Endothelial cell of umbilical vein (primary cell): Measurements from ENCODE around the gene SLC44A3. TPM values are rescaled to one million over a fixed set of nuclear protein-coding genes. Genes with fewer than 3 reads are reported as not detected.

ENCODE experiments used
- BruUV-seq: library from RNA; stranded (reverse); fragments of 400-500 nt; replicated peaks from 2 replicates; lab custom pipeline; 2021; lab: Mats Ljungman, UMichigan
- CTCF ChIA-PET: fragments of 300-600, 350-600 bp; sonication (Branson Sonifier 250); formaldehyde crosslinking; loops from one replicate; lab custom pipeline; 2021; ENCODE audit warnings: antibody characterized with exemption, inconsistent platforms; lab: Charles Lee
- POLR2A ChIA-PET: fragments of 300-600, 350-600 bp; sonication (Branson Sonifier 250); formaldehyde crosslinking; loops from one replicate; lab custom pipeline; 2021; ENCODE audit warnings: antibody characterized with exemption, inconsistent platforms; lab: Charles Lee
- DNase-seq: peaks from one replicate; pipeline ENCODE4 v3.0.0-alpha.2; 2011; ENCODE audit warnings: low read depth, low spot score
- FAIRE-seq: peaks from 2 replicates; lab custom pipeline; 2011; peaks lifted over from hg19 to GRCh38; lab: Jason Lieb, UNC
- H2AFZ ChIP-seq: 2 replicates; pipeline ENCODE4 v1.6.0; 2012; ENCODE audit warnings: low read depth, low read length, control low read depth, inconsistent platforms
- H3K27ac ChIP-seq: 2 replicates; pipeline ENCODE4 v1.5.1; 2011; ENCODE audit warnings: low read depth, mild to moderate bottlenecking, control low read depth, low read length, moderate library complexity; ENCODE audit not compliant: insufficient read depth
- H3K27me3 ChIP-seq, 2 experiments: 2 replicates each; pipeline versions ENCODE4 v1.6.0 to v1.6.1; 2011; ENCODE audit warnings: low read length in 2 of 2, mixed read lengths in 1 of 2; ENCODE audit not compliant: control insufficient read depth in 2 of 2, insufficient read depth in 2 of 2
- H3K36me3 ChIP-seq, 2 experiments: 2 replicates in 1 of 2; 3 replicates in 1 of 2; pipeline ENCODE4 v1.5.1; 2011; ENCODE audit warnings: low read length in 2 of 2, mild to moderate bottlenecking in 1 of 2, moderate library complexity in 1 of 2; ENCODE audit not compliant: control insufficient read depth in 2 of 2, insufficient read depth in 2 of 2; ENCODE audit errors: extremely low read depth in 1 of 2
- H3K4me1 ChIP-seq: 3 replicates; pipeline ENCODE4 v1.5.1; 2011; ENCODE audit warnings: mild to moderate bottlenecking, low read length; ENCODE audit not compliant: control insufficient read depth, insufficient read depth; ENCODE audit errors: extremely low read depth
- H3K4me2 ChIP-seq: 2 replicates; pipeline ENCODE4 v1.6.1; 2011; ENCODE audit warnings: low read length, control low read depth, mixed read lengths; ENCODE audit not compliant: insufficient read depth
- H3K4me3 ChIP-seq, 3 experiments: fragments of 200-600 bp in 1 of 3; sonication (generic), shearing (Covaris generic) in 1 of 3; replicated peaks in 1 of 3; 2 replicates each; pipeline ENCODE4 v1.5.1; 2011 to 2016; ENCODE audit warnings: control low read depth in 3 of 3, low read length in 3 of 3, mild to moderate bottlenecking in 2 of 3, inconsistent platforms in 1 of 3, low read depth in 1 of 3, moderate library complexity in 1 of 3; ENCODE audit not compliant: insufficient read depth in 1 of 3
- H3K79me2 ChIP-seq: 2 replicates; pipeline ENCODE4 v1.6.0; 2012; ENCODE audit warnings: low read length, inconsistent platforms; ENCODE audit not compliant: control insufficient read depth, insufficient read depth
- H3K9ac ChIP-seq: replicated peaks from 2 replicates; pipeline ENCODE3; 2011; ENCODE audit warnings: low read length, control low read depth; ENCODE audit not compliant: insufficient read depth; ENCODE audit errors: extremely low read depth
- H3K9me1 ChIP-seq: replicated peaks from 3 replicates; pipeline ENCODE4 v1.6.0; 2011; ENCODE audit warnings: mild to moderate bottlenecking, low read length; ENCODE audit not compliant: control insufficient read depth, insufficient read depth; ENCODE audit errors: extremely low read depth
- H3K9me3 ChIP-seq: replicated peaks from 2 replicates; pipeline ENCODE4 v1.5.1; 2012; ENCODE audit warnings: low read length, inconsistent platforms; ENCODE audit not compliant: control insufficient read depth, insufficient read depth
- H4K20me1 ChIP-seq: replicated peaks from 2 replicates; pipeline ENCODE3; 2011; ENCODE audit warnings: mild to moderate bottlenecking, low read length; ENCODE audit not compliant: control insufficient read depth, insufficient read depth; ENCODE audit errors: extremely low read depth
- CTCF ChIP-seq, 2 donors: IDR thresholded peaks; 1 replicate in 1 of 2; 2 replicates in 1 of 2; pipeline ENCODE4 v1.5.1; 2011; ENCODE audit warnings: low read length in 2 of 2, mild to moderate bottlenecking in 2 of 2, moderate library complexity in 2 of 2, control low read depth in 1 of 2, inconsistent platforms in 1 of 2, low read depth in 1 of 2; ENCODE audit not compliant: insufficient read depth in 1 of 2; ENCODE audit errors: extremely low read depth in 1 of 2
- GATA2 ChIP-seq: IDR thresholded peaks from 2 replicates; pipeline ENCODE4 v1.7.0; 2011; ENCODE audit warnings: low read depth, mild to moderate bottlenecking, moderate library complexity, mixed read lengths, low read length; ENCODE audit not compliant: insufficient read length, insufficient read depth
- POLR2A ChIP-seq: IDR thresholded peaks from 2 replicates; pipeline ENCODE4 v1.6.1; 2012; ENCODE audit warnings: low read depth, mild to moderate bottlenecking, control low read depth, low read length
- POLR2AphosphoS5 ChIP-seq: IDR thresholded peaks from 2 replicates; pipeline ENCODE4 v1.6.1; 2012; ENCODE audit warnings: low read depth, mild to moderate bottlenecking, control low read depth, low read length, moderate library complexity; ENCODE audit not compliant: insufficient read depth
- dilution Hi-C: fragments of 300-500 bp; cut with MboI; formaldehyde crosslinking; loops from one replicate; pipeline ENCODE4 v1.15.0; 2019; ENCODE audit warnings: low sequenced_read_pairs; ENCODE audit not compliant: extremely low pct_ligation_motif_present
- intact Hi-C: fragments of 100-400 bp; cut with micrococcal nuclease; formaldehyde crosslinking; loops from one replicate; pipeline ENCODE4 v1.10.0; 2022
- polyA plus RNA-seq, 4 experiments: library from polyadenylated mRNA; depleted of rRNA in 3 of 4; stranded (reverse) in 3 of 4; unstranded in 1 of 4; fragments of >200 nt; gene quantifications; 2 replicates each; pipeline versions ENCODE4 v1.2.1 to v1.2.3, GENCODE V29; 2011 to 2012; ENCODE audit warnings: missing spikeins in 1 of 4
- total RNA-seq: library from RNA; stranded (reverse); gene quantifications from 2 replicates; pipeline ENCODE4 v1.2.3, GENCODE V29; 2021
- TF ChIP-seq, protein P1 (sequence below): IDR thresholded peaks from 2 replicates; pipeline ENCODE4 v1.6.1; 2011; ENCODE audit not compliant: insufficient read depth, insufficient read length

Gene SLC44A3
- total and polyA plus RNA-seq, 2 donors (not counting 3 experiments of a cell fraction or from before 2014, with no cell fraction given): 0.29 to 0.42 TPM

- DNase-seq (no peak), FAIRE-seq (no peak)
- Histone ChIP-seq H2AFZ (no peak overlapping the region), H3K27me3 (no peaks in the 10 kb centered on the region), H3K4me2 (no peak overlapping the region), H3K4me3 (no peak overlapping the region), H3K9me3 (no peaks in the 10 kb centered on the region), H3K4me1 (peaks cover 3% of the 10 kb centered on the region), H3K9ac (no peak overlapping the region), H3K36me3 (peaks cover 22 to 35% of the 10 kb centered on the region in 2 experiments), H4K20me1 (peaks cover 27% of the 10 kb centered on the region), H3K9me1 (no peaks in the 10 kb centered on the region), H3K79me2 (peaks cover 48% of the 10 kb centered on the region), H3K27ac (no peak overlapping the region)
- POLR2A ChIA-PET: no interaction called here
- dilution Hi-C loops (loop anchor here (25.0 kb wide), 1 partner anchor 134 kb away; no protein-coding TSS in a partner anchor), intact Hi-C loops (loop anchor here (1.0 to 2.0 kb wide), 2 partner anchors 21 to 138 kb away; no protein-coding TSS in a partner anchor)
- no peak for TF ChIP-seq POLR2A
- no peak for TF ChIP-seq CTCF (IDR thresholded peaks at IDR 0.05; ENCODE audit: extremely low read depth in 1 of 2, insufficient read depth in 1 of 2, low read depth in 1 of 2, low read length in 2 of 2)
- no peak for TF ChIP-seq GATA2
- TF ChIP-seq POLR2AphosphoS5: no peak
- TF ChIP-seq, protein P1, sequence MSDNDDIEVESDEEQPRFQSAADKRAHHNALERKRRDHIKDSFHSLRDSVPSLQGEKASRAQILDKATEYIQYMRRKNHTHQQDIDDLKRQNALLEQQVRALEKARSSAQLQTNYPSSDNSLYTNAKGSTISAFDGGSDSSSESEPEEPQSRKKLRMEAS: no peak
- BruUV-seq: no TSS peak
- CTCF ChIA-PET: interaction anchor here (0.9 to 4.6 kb wide), 9 partner anchors 8 to 140 kb away, joined by 3 to 38 read pairs (median 6); no protein-coding TSS in a partner anchor
Measured at GRCh38 chr1:94903280-94904009, 83.3 kb downstream of the SLC44A3 start.
